K562 (cell line): Measurements from ENCODE around the gene USP49. TPM values are rescaled to one million over a fixed set of nuclear protein-coding genes. Genes with fewer than 3 reads are reported as not detected.
A peak's percentile ranks its signal among the peaks of the same experiment; 100 is the strongest.

Experiments used
- ATAC-seq: fragments of 200-7000 bp; cut with Tn5 transposase; 3 replicates; pipeline ENCODE4 v1.9.1; 2020; ENCODE audit warnings: moderate library complexity
- BruUV-seq: library from RNA; stranded (reverse); fragments of 400-500 nt; replicated peaks from 2 replicates; lab custom pipeline; 2021; lab: Mats Ljungman, UMichigan
- CTCF ChIA-PET: fragments of 300-600 bp; formaldehyde crosslinking; extraction: SDS; loops from one replicate; lab custom pipeline; 2021; ENCODE audit warnings: low intra/inter-chr PET ratio; lab: Yijun Ruan, JAX
- POLR2A ChIA-PET: fragments of 300-600, 350-650 bp; sonication (Branson Sonifier 250); formaldehyde crosslinking; extraction: SDS; loops from one replicate; lab custom pipeline; 2021; ENCODE audit warnings: antibody characterized with exemption, inconsistent platforms; lab: Yijun Ruan, JAX
- DNase-seq, 4 experiments: peaks; one replicate each; pipeline versions ENCODE4 v3.0.0 to v3.0.0-alpha.2; 2011 to 2018; ENCODE audit warnings: low spot score in 3 of 4, mixed read lengths in 3 of 4; ENCODE audit errors: extremely low read depth in 1 of 4
- FAIRE-seq: peaks from 2 replicates; lab custom pipeline; 2011; peaks lifted over from hg19 to GRCh38; lab: Jason Lieb, UNC
- H2AFZ ChIP-seq: 2 replicates; pipeline ENCODE4 v1.6.0; 2011; ENCODE audit warnings: low read depth, low read length, control low read depth, inconsistent platforms
- H3K27ac ChIP-seq: fragments of 200-600 bp; 3 replicates; pipeline ENCODE4 v1.8.0; 2011; ENCODE audit warnings: low read depth, mild to moderate bottlenecking, control low read depth, inconsistent platforms, low read length, moderate library complexity, mixed read lengths; ENCODE audit errors: extremely low read depth
- H3K27me3 ChIP-seq, 2 experiments: fragments of 300-600 bp in 1 of 2; 2 replicates in 1 of 2; 3 replicates in 1 of 2; pipeline versions ENCODE4 v1.6.0 to v1.8.0; 2011; ENCODE audit warnings: inconsistent platforms in 2 of 2, low read length in 2 of 2, mild to moderate bottlenecking in 1 of 2, mixed read lengths in 1 of 2, moderate library complexity in 1 of 2; ENCODE audit not compliant: control insufficient read depth in 2 of 2, insufficient read depth in 2 of 2
- H3K36me3 ChIP-seq: fragments of 300-600 bp; 3 replicates; pipeline ENCODE4 v1.8.0; 2011; ENCODE audit warnings: mild to moderate bottlenecking, low read length, inconsistent platforms; ENCODE audit not compliant: control insufficient read depth, insufficient read depth
- H3K4me1 ChIP-seq, 2 experiments: fragments of 200-600 bp in 1 of 2; replicated peaks in 1 of 2; 2 replicates in 1 of 2; 3 replicates in 1 of 2; pipeline versions ENCODE4 v1.5.1 to v1.8.0; 2011; ENCODE audit warnings: inconsistent platforms in 2 of 2, low read length in 2 of 2, mild to moderate bottlenecking in 1 of 2, mixed read lengths in 1 of 2, moderate library complexity in 1 of 2; ENCODE audit not compliant: control insufficient read depth in 2 of 2, insufficient read depth in 2 of 2
- H3K4me2 ChIP-seq: 2 replicates; pipeline ENCODE4 v1.6.1; 2011; ENCODE audit warnings: low read length, control low read depth, inconsistent platforms, mixed read lengths; ENCODE audit not compliant: insufficient read depth
- H3K4me3 ChIP-seq: fragments of 200-600 bp; sonication (generic), shearing (Covaris generic); 2 replicates; pipeline ENCODE4 v1.5.1; 2016; ENCODE audit warnings: control low read depth, inconsistent platforms
- H3K79me2 ChIP-seq: fragments of 200-600 bp; 3 replicates; pipeline ENCODE4 v1.8.0; 2011; ENCODE audit warnings: low read length, inconsistent platforms; ENCODE audit not compliant: control insufficient read depth, insufficient read depth
- H3K9ac ChIP-seq, 2 experiments: 2 replicates each; pipeline versions ENCODE4 v1.6.0 to v1.6.1; 2011; ENCODE audit warnings: low read depth in 2 of 2, low read length in 2 of 2, control low read depth in 1 of 2, inconsistent platforms in 1 of 2, mild to moderate bottlenecking in 1 of 2, mixed read lengths in 1 of 2; ENCODE audit not compliant: insufficient read depth in 1 of 2
- H3K9me1 ChIP-seq: one replicate; pipeline ENCODE4 v1.6.0; 2011; ENCODE audit warnings: inconsistent platforms, mild to moderate bottlenecking, low read length, moderate library complexity; ENCODE audit not compliant: control insufficient read depth, insufficient read depth
- H3K9me3 ChIP-seq: replicated peaks from 2 replicates; pipeline ENCODE4 v1.5.1; 2011; ENCODE audit warnings: low read depth, low read length, inconsistent platforms; ENCODE audit not compliant: control insufficient read depth, insufficient read depth
- H4K20me1 ChIP-seq: replicated peaks from 2 replicates; pipeline ENCODE4 v1.6.1; 2011; ENCODE audit warnings: low read length, inconsistent platforms, mixed read lengths; ENCODE audit not compliant: control insufficient read depth, insufficient read depth
- CHD4 ChIP-seq: fragments of 200-600 bp; sonication (generic); IDR thresholded peaks from 3 replicates; pipeline ENCODE4 v1.6.1; 2012; ENCODE audit warnings: low read depth, mild to moderate bottlenecking, mixed read lengths, low read length, inconsistent platforms; ENCODE audit not compliant: insufficient read depth, insufficient replicate concordance, poor library complexity, severe bottlenecking
- CREM ChIP-seq: IDR thresholded peaks from 2 replicates; pipeline ENCODE4 v1.6.1; 2014; ENCODE audit warnings: antibody characterized with exemption, low read depth
- DACH1 ChIP-seq: fragments of 450-650 bp; IDR thresholded peaks from 2 replicates; pipeline ENCODE4 v1.6.1; 2018; ENCODE audit not compliant: partially characterized antibody
- ELF4 ChIP-seq: fragments of 450-650 bp; formaldehyde crosslinking; IDR thresholded peaks from 2 replicates; pipeline ENCODE4 v1.4.0; 2022; ENCODE audit warnings: missing genetic modification characterization
- ERF ChIP-seq: fragments of 450-650 bp; formaldehyde crosslinking; IDR thresholded peaks from 2 replicates; pipeline ENCODE4 v1.4.0; 2020; ENCODE audit warnings: mild to moderate bottlenecking, mixed read lengths
- GTF2A2 ChIP-seq: IDR thresholded peaks from 2 replicates; pipeline ENCODE4 v1.6.1; 2016; ENCODE audit warnings: mild to moderate bottlenecking, missing genetic modification characterization, missing compliant biosample characterization
- HCFC1 ChIP-seq: IDR thresholded peaks from 2 replicates; pipeline ENCODE4 v1.6.1; 2012; ENCODE audit warnings: low read depth, low read length, improper control_type of control experiment
- KDM5B ChIP-seq: fragments of 200-600 bp; sonication (generic); IDR thresholded peaks from 2 replicates; pipeline ENCODE4 v1.6.1; 2012; ENCODE audit warnings: low read depth, mild to moderate bottlenecking, moderate library complexity, low read length, control low read depth, inconsistent platforms; ENCODE audit not compliant: insufficient replicate concordance
- MAFF ChIP-seq: IDR thresholded peaks from 2 replicates; pipeline ENCODE4 v1.6.1; 2012; ENCODE audit warnings: low read length, improper control_type of control experiment
- NRF1 ChIP-seq, 2 experiments: fragments of 450-650 bp; IDR thresholded peaks in 1 of 2; conservative IDR thresholded peaks in 1 of 2; 2 replicates each; pipeline ENCODE4 v1.6.1; 2014; ENCODE audit warnings: mild to moderate bottlenecking in 2 of 2
- OTX1 ChIP-seq: fragments of 450-650 bp; formaldehyde crosslinking; IDR thresholded peaks from 2 replicates; pipeline ENCODE4 v1.4.0; 2022; ENCODE audit warnings: mild to moderate bottlenecking
- TAF9B ChIP-seq: fragments of 450-650 bp; IDR thresholded peaks from 2 replicates; pipeline ENCODE4 v1.6.1; 2018; ENCODE audit warnings: mild to moderate bottlenecking; ENCODE audit not compliant: partially characterized antibody
- XRCC4 ChIP-seq: IDR thresholded peaks from one replicate; pipeline ENCODE4 v1.6.1; 2011; ENCODE audit not compliant: insufficient read depth, insufficient read length; ENCODE audit errors: extremely low read depth
- ZC3H4 ChIP-seq: sonication (generic); formaldehyde crosslinking; IDR thresholded peaks from 2 replicates; pipeline ENCODE4 v1.9.0; 2021; ENCODE audit warnings: missing genetic modification reagents, borderline replicate concordance
- ZNF583 ChIP-seq: fragments of 250-450 bp; sonication (Bioruptor Pico); IDR thresholded peaks from 2 replicates; pipeline ENCODE4 v1.4.0; 2020
- WGBS: fragments of 100-300 bp; shearing (Covaris generic); methylation state at CpG from one replicate; pipeline ENCODE4 v1.1.6; 2016; ENCODE audit warnings: low coverage, mixed read lengths; ENCODE audit not compliant: insufficient coverage; ENCODE audit errors: missing lambda C conversion rate; 5-methylcytosine and 5-hydroxymethylcytosine counted together
- in situ Hi-C: fragments of 300-500 bp; cut with MboI; formaldehyde crosslinking; loops from 4 replicates; pipeline ENCODE4 v1.15.0; 2018; ENCODE audit warnings: inconsistent platforms, mixed read lengths
- intact Hi-C: fragments of 100-400 bp; cut with micrococcal nuclease; formaldehyde crosslinking; loops from 2 replicates; pipeline ENCODE4 v1.14.2; 2022
- polyA plus RNA-seq, 8 experiments: library from polyadenylated mRNA; depleted of rRNA in 4 of 8; stranded (reverse) in 5 of 8; unstranded in 3 of 8; fragments of >200 nt; fragmentation: Nextera tagmentation in 2 of 8; fragmentation: Illumina TruSeq in 1 of 8; extraction: Ambion mirVana in 2 of 8; extraction: Trizol in 1 of 8; gene quantifications; 2 replicates each; pipeline versions ENCODE4 v1.2.1 to v1.2.3, GENCODE V29; 2011 to 2014; ENCODE audit warnings: inconsistent platforms in 1 of 8, missing spikeins in 1 of 8
- total RNA-seq, 7 experiments: library from RNA; depleted of rRNA in 6 of 7; stranded (reverse); fragments of >200 nt in 6 of 7; fragmentation: Illumina TruSeq in 2 of 7; extraction: Trizol in 2 of 7; gene quantifications; 2 replicates each; pipeline versions ENCODE4 v1.2.1 to v1.2.3, GENCODE V29; 2011 to 2021; ENCODE audit warnings: low replicate concordance in 1 of 7
- TF ChIP-seq, protein P1 (sequence below): sonication (generic); formaldehyde crosslinking; IDR thresholded peaks from 2 replicates; pipeline ENCODE4 v1.8.1; 2023; ENCODE audit warnings: mild to moderate bottlenecking, missing genetic modification reagents
- TF ChIP-seq, protein P2 (sequence below): fragments of 250-450 bp; sonication (Bioruptor Pico); IDR thresholded peaks from 2 replicates; pipeline ENCODE4 v1.5.0; 2020; ENCODE audit warnings: mild to moderate bottlenecking
- TF ChIP-seq, protein P3 (sequence below): fragments of 450-650 bp; formaldehyde crosslinking; IDR thresholded peaks from 2 replicates; pipeline ENCODE4 v1.4.0; 2022; ENCODE audit warnings: missing genetic modification characterization

USP49 gene
- total and polyA plus RNA-seq, 9 of the 15 experiments (the other 6 are each of a cell fraction or from before 2014, with no cell fraction given): 1.0 to 9.9 (median 6.5) TPM

DNA sequence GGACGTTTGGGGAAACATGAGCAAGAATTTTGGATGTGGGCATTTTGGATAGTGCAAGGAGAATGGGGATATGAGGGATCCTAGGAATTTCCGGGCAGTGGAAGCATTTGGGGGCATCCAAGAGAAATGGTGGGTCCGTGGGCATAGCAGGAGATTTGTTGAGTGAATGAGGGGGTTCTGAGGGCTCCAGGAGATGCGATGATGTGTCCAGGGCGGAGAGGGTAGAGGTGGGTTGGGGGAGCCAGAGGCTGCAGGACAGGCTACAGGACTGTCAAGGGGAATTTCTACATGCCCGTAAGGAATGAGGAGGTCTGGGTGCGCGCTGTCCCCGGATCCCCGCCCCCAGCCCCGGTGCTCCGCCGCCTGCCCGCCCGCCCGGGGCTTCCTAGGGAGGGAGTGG, 115.8 kb downstream of the USP49 start:
- peak overlapping the region; percentile 46 to 91 for H3K9ac ChIP-seq
- no peaks in the 10 kb centered on the region for H3K27me3 ChIP-seq
- in situ Hi-C loops (no loop called here), intact Hi-C loops (loop anchor here (5.0 kb wide), 2 partner anchors 177 to 412 kb away; no protein-coding TSS in a partner anchor)
- CTCF ChIA-PET: interaction anchor here (0.7 to 4.3 kb wide), 7 partner anchors 44 to 1098 kb away, joined by 3 to 50 read pairs (median 8); partner anchors contain the start of gene TFEB
- H3K9me1 ChIP-seq: no peaks in the 10 kb centered on the region
- H3K4me1 ChIP-seq: peaks cover 11 to 24% of the 10 kb centered on the region in 2 experiments
- FAIRE-seq: no peak
- no peaks in the 10 kb centered on the region; the same call in 1 of the 2 replicates for H4K20me1 ChIP-seq
- BruUV-seq: no TSS peak
- no peak overlapping the region for H3K27ac ChIP-seq
- 8% methylated on average over 6 of the region's 16 CpGs for WGBS
- H3K4me2 ChIP-seq: peak overlapping the region; percentile 92
- peaks cover 6% of the 10 kb centered on the region; the same call in 1 of the 3 replicates for H3K79me2 ChIP-seq
- no peaks in the 10 kb centered on the region for H3K9me3 ChIP-seq
- ATAC-seq: peak; percentile 1; the same call in 1 of the 3 replicates
- DNase-seq: no peak
- H2AFZ ChIP-seq: peak overlapping the region; percentile 74
- POLR2A ChIA-PET: interaction anchor here (0.5 kb wide), 1 partner anchor 18 kb away, joined by 3 read pairs; no protein-coding TSS in a partner anchor
- peaks cover 12% of the 10 kb centered on the region; the same call in 2 of the 3 replicates for H3K36me3 ChIP-seq
- H3K4me3 ChIP-seq: peak overlapping the region; percentile 69
- TF ChIP-seq, protein P1, sequence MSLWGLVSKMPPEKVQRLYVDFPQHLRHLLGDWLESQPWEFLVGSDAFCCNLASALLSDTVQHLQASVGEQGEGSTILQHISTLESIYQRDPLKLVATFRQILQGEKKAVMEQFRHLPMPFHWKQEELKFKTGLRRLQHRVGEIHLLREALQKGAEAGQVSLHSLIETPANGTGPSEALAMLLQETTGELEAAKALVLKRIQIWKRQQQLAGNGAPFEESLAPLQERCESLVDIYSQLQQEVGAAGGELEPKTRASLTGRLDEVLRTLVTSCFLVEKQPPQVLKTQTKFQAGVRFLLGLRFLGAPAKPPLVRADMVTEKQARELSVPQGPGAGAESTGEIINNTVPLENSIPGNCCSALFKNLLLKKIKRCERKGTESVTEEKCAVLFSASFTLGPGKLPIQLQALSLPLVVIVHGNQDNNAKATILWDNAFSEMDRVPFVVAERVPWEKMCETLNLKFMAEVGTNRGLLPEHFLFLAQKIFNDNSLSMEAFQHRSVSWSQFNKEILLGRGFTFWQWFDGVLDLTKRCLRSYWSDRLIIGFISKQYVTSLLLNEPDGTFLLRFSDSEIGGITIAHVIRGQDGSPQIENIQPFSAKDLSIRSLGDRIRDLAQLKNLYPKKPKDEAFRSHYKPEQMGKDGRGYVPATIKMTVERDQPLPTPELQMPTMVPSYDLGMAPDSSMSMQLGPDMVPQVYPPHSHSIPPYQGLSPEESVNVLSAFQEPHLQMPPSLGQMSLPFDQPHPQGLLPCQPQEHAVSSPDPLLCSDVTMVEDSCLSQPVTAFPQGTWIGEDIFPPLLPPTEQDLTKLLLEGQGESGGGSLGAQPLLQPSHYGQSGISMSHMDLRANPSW: no peak
- TF ChIP-seq CHD4 (peak; percentile 1), CREM (no peak), GTF2A2 (no peak), TAF9B (no peak), DACH1 (no peak), ZNF583 (CRISPR knock-in tag) (no peak), ZC3H4 (CRISPR knock-in tag) (no peak), OTX1 (CRISPR knock-in tag) (no peak), ELF4 (CRISPR knock-in tag) (0 out of 2 replicates have a peak, but pooled peaks have one; percentile 56), HCFC1 (no peak), MAFF (no peak), NRF1 (conservative IDR thresholded peaks at IDR 0.05 in 1 of 2, IDR thresholded peaks at IDR 0.05 in 1 of 2) (no peak), ERF (CRISPR knock-in tag) (no peak), KDM5B (no peak), XRCC4 (no peak)
- TF ChIP-seq, protein P2, sequence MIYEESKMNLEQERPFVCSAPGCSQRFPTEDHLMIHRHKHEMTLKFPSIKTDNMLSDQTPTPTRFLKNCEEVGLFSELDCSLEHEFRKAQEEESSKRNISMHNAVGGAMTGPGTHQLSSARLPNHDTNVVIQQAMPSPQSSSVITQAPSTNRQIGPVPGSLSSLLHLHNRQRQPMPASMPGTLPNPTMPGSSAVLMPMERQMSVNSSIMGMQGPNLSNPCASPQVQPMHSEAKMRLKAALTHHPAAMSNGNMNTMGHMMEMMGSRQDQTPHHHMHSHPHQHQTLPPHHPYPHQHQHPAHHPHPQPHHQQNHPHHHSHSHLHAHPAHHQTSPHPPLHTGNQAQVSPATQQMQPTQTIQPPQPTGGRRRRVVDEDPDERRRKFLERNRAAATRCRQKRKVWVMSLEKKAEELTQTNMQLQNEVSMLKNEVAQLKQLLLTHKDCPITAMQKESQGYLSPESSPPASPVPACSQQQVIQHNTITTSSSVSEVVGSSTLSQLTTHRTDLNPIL (CRISPR knock-in tag): no peak
- TF ChIP-seq, protein P3, sequence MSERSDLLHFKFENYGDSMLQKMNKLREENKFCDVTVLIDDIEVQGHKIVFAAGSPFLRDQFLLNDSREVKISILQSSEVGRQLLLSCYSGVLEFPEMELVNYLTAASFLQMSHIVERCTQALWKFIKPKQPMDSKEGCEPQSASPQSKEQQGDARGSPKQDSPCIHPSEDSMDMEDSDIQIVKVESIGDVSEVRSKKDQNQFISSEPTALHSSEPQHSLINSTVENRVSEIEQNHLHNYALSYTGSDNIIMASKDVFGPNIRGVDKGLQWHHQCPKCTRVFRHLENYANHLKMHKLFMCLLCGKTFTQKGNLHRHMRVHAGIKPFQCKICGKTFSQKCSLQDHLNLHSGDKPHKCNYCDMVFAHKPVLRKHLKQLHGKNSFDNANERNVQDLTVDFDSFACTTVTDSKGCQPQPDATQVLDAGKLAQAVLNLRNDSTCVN (CRISPR knock-in tag): 0 out of 2 replicates have a peak, but pooled peaks have one; percentile 12
